WTC11 (cell line): Measurements from ENCODE around the gene CHIT1. TPM values are rescaled to one million over a fixed set of nuclear protein-coding genes. Genes with fewer than 3 reads are reported as not detected.

Experiments used
- ATAC-seq: fragments of 200-7000 bp; cut with Tn5 transposase; 2 replicates; pipeline ENCODE4 v1.10.0; 2021; ENCODE audit warnings: mild to moderate bottlenecking, moderate library complexity
- Bru-seq: library from RNA; stranded (reverse); fragments of 400-500 nt; gene quantifications from one replicate; lab custom pipeline; 2021; lab: Mats Ljungman, UMichigan
- CTCF ChIA-PET: fragments of 300-600 bp; sonication (Branson Sonifier 250); formaldehyde crosslinking; loops from one replicate; lab custom pipeline; 2021; ENCODE audit warnings: antibody characterized with exemption; lab: Charles Lee
- POLR2A ChIA-PET: fragments of 350-600 bp; sonication (Branson Sonifier 250); formaldehyde crosslinking; loops from one replicate; lab custom pipeline; 2021; ENCODE audit warnings: antibody characterized with exemption; lab: Charles Lee
- DNase-seq: peaks from one replicate; pipeline ENCODE4 v3.0.0; 2021; ENCODE audit warnings: low spot score
- H3K27ac Mint-ChIP-seq: 2 replicates; pipeline ENCODE4 v1.8.0; 2021; ENCODE audit warnings: mixed read lengths
- H3K27me3 Mint-ChIP-seq: 2 replicates; pipeline ENCODE4 v1.8.0; 2021; ENCODE audit warnings: low read depth, mild to moderate bottlenecking, moderate library complexity, mixed read lengths
- H3K36me3 Mint-ChIP-seq: 2 replicates; pipeline ENCODE4 v1.8.0; 2021; ENCODE audit warnings: mixed read lengths
- H3K4me1 Mint-ChIP-seq: 2 replicates; pipeline ENCODE4 v1.8.0; 2022; ENCODE audit warnings: mixed read lengths
- H3K4me3 Mint-ChIP-seq: 2 replicates; pipeline ENCODE4 v1.8.0; 2021; ENCODE audit warnings: mild to moderate bottlenecking, moderate library complexity, mixed read lengths
- H3K9me3 Mint-ChIP-seq: 2 replicates; pipeline ENCODE4 v1.8.0; 2021; ENCODE audit warnings: mixed read lengths
- AR ChIP-seq: fragments of 250-450 bp; sonication (Bioruptor Pico); IDR thresholded peaks from 2 replicates; pipeline ENCODE4 v1.9.0; 2021; ENCODE audit warnings: mild to moderate bottlenecking
- CREM ChIP-seq: sonication (generic); formaldehyde crosslinking; IDR thresholded peaks from 2 replicates; pipeline ENCODE4 v1.8.1; 2022; ENCODE audit warnings: mild to moderate bottlenecking, missing genetic modification reagents, moderate library complexity
- GABPB1 ChIP-seq: sonication (generic); formaldehyde crosslinking; IDR thresholded peaks from 2 replicates; pipeline ENCODE4 v1.8.1; 2023; ENCODE audit warnings: mild to moderate bottlenecking, missing genetic modification reagents
- IRF1 ChIP-seq: sonication (generic); formaldehyde crosslinking; IDR thresholded peaks from 2 replicates; pipeline ENCODE4 v1.8.0; 2023; ENCODE audit warnings: missing genetic modification reagents
- KAT7 ChIP-seq: sonication (generic); formaldehyde crosslinking; IDR thresholded peaks from 2 replicates; pipeline ENCODE4 v1.8.1; 2023; ENCODE audit warnings: missing genetic modification reagents, mild to moderate bottlenecking, borderline replicate concordance
- MXD4 ChIP-seq: fragments of 250-450 bp; sonication (Bioruptor Pico); IDR thresholded peaks from 2 replicates; pipeline ENCODE4 v1.8.0; 2021; ENCODE audit warnings: mild to moderate bottlenecking, moderate library complexity, borderline replicate concordance
- PRDM15 ChIP-seq: sonication (generic); formaldehyde crosslinking; IDR thresholded peaks from 2 replicates; pipeline ENCODE4 v1.8.0; 2022; ENCODE audit warnings: missing genetic modification reagents
- PRRX2 ChIP-seq: fragments of 250-450 bp; sonication (Bioruptor Pico); IDR thresholded peaks from 2 replicates; pipeline ENCODE4 v1.8.0; 2021; ENCODE audit warnings: mild to moderate bottlenecking
- USF2 ChIP-seq: sonication (generic); formaldehyde crosslinking; IDR thresholded peaks from 2 replicates; pipeline ENCODE4 v1.8.1; 2023; ENCODE audit warnings: mild to moderate bottlenecking, missing genetic modification reagents, moderate library complexity
- ZSCAN18 ChIP-seq: fragments of 250-450 bp; sonication (Bioruptor Pico); IDR thresholded peaks from 2 replicates; pipeline ENCODE4 v2.1.2; 2022; ENCODE audit warnings: mild to moderate bottlenecking, moderate library complexity
- long read RNA-seq, 3 experiments: library from RNA in 1 of 3; library from capped mRNA in 1 of 3; library from polyadenylated mRNA in 1 of 3; unstranded in 2 of 3; stranded (forward) in 1 of 3; transcript quantifications; one replicate each; pipeline ENCODE4 v2.0.0, GENCODE V29; 2021
- total RNA-seq: library from RNA; stranded (reverse); gene quantifications from 3 replicates; pipeline ENCODE4 v1.2.3, GENCODE V29; 2021
- TF ChIP-seq, protein P1 (sequence below): fragments of 250-450 bp; sonication (Bioruptor Pico); IDR thresholded peaks from 2 replicates; pipeline ENCODE4 v1.9.0; 2021; ENCODE audit warnings: mild to moderate bottlenecking
- TF ChIP-seq, protein P2 (sequence below): sonication (generic); formaldehyde crosslinking; IDR thresholded peaks from 2 replicates; pipeline ENCODE4 v1.8.0; 2023; ENCODE audit warnings: missing genetic modification reagents, mild to moderate bottlenecking, borderline replicate concordance
- TF ChIP-seq, protein P3 (sequence below): sonication (generic); formaldehyde crosslinking; IDR thresholded peaks from 2 replicates; pipeline ENCODE4 v1.8.1; 2022; ENCODE audit warnings: low read depth, mild to moderate bottlenecking, moderate library complexity, missing genetic modification reagents, borderline replicate concordance

CHIT1 gene
- total RNA-seq (0.15 to 0.39 TPM (median 0.21 TPM) in 3 replicates), Bru-seq, nascent RNA (percentile 3 among the genes with signal in this experiment)
- long read RNA-seq, experiment 1, result 0 reads
- long read RNA-seq, experiment 2, result 0 reads
- long read RNA-seq, experiment 3, result 0 reads

DNA sequence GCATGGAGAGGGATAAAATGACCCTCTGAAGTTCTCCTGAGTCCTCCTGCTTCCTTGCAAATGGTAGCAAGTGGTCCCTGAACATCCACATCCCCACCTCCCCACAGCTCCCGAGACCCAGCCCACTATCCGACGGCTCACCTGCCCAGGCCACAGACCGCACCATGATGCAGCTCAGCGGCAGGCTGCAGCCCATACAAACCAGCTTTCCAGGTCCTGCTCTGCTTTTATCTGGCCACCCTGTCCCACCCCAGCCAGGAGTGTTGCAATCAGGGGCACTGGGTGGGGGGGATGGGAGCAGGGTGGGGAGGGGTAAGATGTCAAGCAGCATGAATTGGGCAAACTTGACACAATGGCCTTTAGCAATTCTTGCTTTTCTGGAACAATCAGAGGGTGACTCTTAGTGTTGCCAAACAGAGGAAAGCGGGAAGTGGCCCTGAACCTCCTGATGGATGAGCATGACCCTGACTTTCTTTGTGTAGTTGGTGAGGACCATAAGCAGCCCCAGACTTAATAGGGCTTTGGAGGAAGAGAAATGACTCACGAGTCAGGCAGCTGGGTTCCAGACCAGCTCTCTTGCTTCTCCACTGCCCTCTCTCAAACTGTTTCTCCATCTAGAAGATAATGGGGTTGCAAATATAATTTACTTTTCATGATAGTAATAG lies at the start of gene CHIT1:
TSS of gene CHIT1 (minus strand) at position 203 of the 665 bp plus-strand sequence. CDS start at position 166, 37 bp downstream.
- Mint-ChIP-seq H3K27me3 (peaks cover 24% of the 10 kb centered on the region), H3K9me3 (peaks cover 26% of the 10 kb centered on the region), H3K27ac (no peak within 1 kb of the TSS), H3K4me1 (no peaks in the 10 kb centered on the region), H3K36me3 (peaks cover 9% of the 10 kb centered on the region), H3K4me3 (no peak within 1 kb of the TSS)
- TF ChIP-seq, protein P1, sequence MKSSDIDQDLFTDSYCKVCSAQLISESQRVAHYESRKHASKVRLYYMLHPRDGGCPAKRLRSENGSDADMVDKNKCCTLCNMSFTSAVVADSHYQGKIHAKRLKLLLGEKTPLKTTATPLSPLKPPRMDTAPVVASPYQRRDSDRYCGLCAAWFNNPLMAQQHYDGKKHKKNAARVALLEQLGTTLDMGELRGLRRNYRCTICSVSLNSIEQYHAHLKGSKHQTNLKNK (CRISPR knock-in tag), result no peak
- TF ChIP-seq KAT7 (CRISPR knock-in tag), result no peak
- TF ChIP-seq, protein P2, sequence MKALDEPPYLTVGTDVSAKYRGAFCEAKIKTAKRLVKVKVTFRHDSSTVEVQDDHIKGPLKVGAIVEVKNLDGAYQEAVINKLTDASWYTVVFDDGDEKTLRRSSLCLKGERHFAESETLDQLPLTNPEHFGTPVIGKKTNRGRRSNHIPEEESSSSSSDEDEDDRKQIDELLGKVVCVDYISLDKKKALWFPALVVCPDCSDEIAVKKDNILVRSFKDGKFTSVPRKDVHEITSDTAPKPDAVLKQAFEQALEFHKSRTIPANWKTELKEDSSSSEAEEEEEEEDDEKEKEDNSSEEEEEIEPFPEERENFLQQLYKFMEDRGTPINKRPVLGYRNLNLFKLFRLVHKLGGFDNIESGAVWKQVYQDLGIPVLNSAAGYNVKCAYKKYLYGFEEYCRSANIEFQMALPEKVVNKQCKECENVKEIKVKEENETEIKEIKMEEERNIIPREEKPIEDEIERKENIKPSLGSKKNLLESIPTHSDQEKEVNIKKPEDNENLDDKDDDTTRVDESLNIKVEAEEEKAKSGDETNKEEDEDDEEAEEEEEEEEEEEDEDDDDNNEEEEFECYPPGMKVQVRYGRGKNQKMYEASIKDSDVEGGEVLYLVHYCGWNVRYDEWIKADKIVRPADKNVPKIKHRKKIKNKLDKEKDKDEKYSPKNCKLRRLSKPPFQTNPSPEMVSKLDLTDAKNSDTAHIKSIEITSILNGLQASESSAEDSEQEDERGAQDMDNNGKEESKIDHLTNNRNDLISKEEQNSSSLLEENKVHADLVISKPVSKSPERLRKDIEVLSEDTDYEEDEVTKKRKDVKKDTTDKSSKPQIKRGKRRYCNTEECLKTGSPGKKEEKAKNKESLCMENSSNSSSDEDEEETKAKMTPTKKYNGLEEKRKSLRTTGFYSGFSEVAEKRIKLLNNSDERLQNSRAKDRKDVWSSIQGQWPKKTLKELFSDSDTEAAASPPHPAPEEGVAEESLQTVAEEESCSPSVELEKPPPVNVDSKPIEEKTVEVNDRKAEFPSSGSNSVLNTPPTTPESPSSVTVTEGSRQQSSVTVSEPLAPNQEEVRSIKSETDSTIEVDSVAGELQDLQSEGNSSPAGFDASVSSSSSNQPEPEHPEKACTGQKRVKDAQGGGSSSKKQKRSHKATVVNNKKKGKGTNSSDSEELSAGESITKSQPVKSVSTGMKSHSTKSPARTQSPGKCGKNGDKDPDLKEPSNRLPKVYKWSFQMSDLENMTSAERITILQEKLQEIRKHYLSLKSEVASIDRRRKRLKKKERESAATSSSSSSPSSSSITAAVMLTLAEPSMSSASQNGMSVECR (CRISPR knock-in tag), result no peak
- TF ChIP-seq IRF1 (CRISPR knock-in tag), result no peak
- no peak for TF ChIP-seq GABPB1
- TF ChIP-seq ZSCAN18 (CRISPR knock-in tag), result no peak
- TF ChIP-seq MXD4 (CRISPR knock-in tag), result no peak
- TF ChIP-seq, protein P3, sequence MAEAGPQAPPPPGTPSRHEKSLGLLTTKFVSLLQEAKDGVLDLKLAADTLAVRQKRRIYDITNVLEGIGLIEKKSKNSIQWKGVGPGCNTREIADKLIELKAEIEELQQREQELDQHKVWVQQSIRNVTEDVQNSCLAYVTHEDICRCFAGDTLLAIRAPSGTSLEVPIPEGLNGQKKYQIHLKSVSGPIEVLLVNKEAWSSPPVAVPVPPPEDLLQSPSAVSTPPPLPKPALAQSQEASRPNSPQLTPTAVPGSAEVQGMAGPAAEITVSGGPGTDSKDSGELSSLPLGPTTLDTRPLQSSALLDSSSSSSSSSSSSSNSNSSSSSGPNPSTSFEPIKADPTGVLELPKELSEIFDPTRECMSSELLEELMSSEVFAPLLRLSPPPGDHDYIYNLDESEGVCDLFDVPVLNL (CRISPR knock-in tag), result no peak
- no peak for TF ChIP-seq AR (CRISPR knock-in tag)
- no peak for TF ChIP-seq CREM (CRISPR knock-in tag)
- no peak for DNase-seq
- ChIA-PET CTCF (interaction anchor here (1.5 kb wide), 1 partner anchor 14 kb away, joined by 6 read pairs; no protein-coding TSS in a partner anchor), POLR2A (no interaction called here)
- ATAC-seq, result no peak

DNA sequence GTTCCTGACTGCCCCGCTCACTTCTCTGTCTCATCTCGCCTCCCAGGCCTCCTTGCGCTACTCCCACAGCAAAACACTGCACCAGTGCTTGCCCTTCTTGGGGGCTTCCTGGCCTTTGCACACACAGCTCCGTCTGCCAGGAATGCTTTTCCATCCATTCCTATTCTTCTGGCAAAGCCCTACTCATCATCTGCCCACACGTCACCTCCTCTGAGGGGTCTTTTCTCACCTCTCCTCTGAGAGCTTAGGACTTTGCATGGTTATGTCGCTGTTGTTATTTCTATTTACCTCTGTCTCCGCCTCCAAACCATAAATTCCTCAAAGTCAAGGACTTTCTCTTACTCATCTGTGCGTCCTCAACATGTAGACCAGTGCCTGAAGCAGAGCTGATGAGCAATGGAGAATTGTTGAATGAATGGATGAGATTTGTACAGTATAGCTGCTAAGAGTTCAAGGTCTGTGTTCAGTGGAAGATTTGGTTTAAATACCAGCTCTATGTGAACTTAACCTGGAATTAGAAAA lies 49.5 kb upstream of the CHIT1 start:
- Mint-ChIP-seq H3K4me1 (peaks cover 12% of the 10 kb centered on the region), H3K4me3 (no peak overlapping the region), H3K27ac (no peak overlapping the region), H3K36me3 (no peaks in the 10 kb centered on the region), H3K9me3 (no peaks in the 10 kb centered on the region), H3K27me3 (peaks cover 27% of the 10 kb centered on the region)
- DNase-seq (no peak), ATAC-seq (no peak)
- ChIA-PET POLR2A (interaction anchor here (0.7 kb wide), 1 partner anchor 28 kb away, joined by 3 read pairs; no protein-coding TSS in a partner anchor), CTCF (interaction anchor here (0.8 to 2.8 kb wide), 11 partner anchors 8 to 347 kb away, joined by 3 to 29 read pairs (median 4); partner anchors contain the start of gene PRELP)
- TF ChIP-seq PRRX2 (CRISPR knock-in tag), result no peak
- no peak for TF ChIP-seq PRDM15 (CRISPR knock-in tag)
- no peak for TF ChIP-seq USF2
